ACC112 (cell line): ENCODE data around the gene RASA3.

ENCODE experiments used
- H2AFZ ChIP-seq: fragments of 200-600 bp; sonication (generic); one replicate; pipeline ENCODE4 v1.6.0; 2017; ENCODE audit warnings: antibody characterized with exemption, low read length; ENCODE audit not compliant: unreplicated experiment
- H3K27ac ChIP-seq: fragments of 200-600 bp; sonication (generic); 2 replicates; pipeline ENCODE4 v1.5.1; 2014; ENCODE audit warnings: low read depth, mild to moderate bottlenecking, antibody characterized with exemption, low read length, moderate library complexity
- H3K27me3 ChIP-seq: fragments of 200-600 bp; sonication (generic); 2 replicates; pipeline ENCODE4 v1.6.1; 2014; ENCODE audit warnings: mild to moderate bottlenecking, antibody characterized with exemption, low read length, moderate library complexity, mixed read lengths; ENCODE audit not compliant: insufficient read depth
- H3K36me3 ChIP-seq: fragments of 200-600 bp; sonication (generic); 2 replicates; pipeline ENCODE4 v1.6.1; 2016; ENCODE audit warnings: mild to moderate bottlenecking, antibody characterized with exemption, low read length, moderate library complexity, mixed read lengths; ENCODE audit not compliant: insufficient read depth
- H3K4me1 ChIP-seq: fragments of 200-600 bp; sonication (generic); one replicate; pipeline ENCODE4 v1.6.1; 2016; ENCODE audit warnings: low read length, mixed read lengths; ENCODE audit not compliant: insufficient read depth, unreplicated experiment, control insufficient read depth
- H3K4me3 ChIP-seq: fragments of 200-600 bp; sonication (generic); 2 replicates; pipeline ENCODE4 v1.5.1; 2014; ENCODE audit warnings: mild to moderate bottlenecking, low read depth, low read length
- H3K79me2 ChIP-seq: fragments of 200-600 bp; sonication (generic); one replicate; pipeline ENCODE4 v1.6.0; 2016; ENCODE audit warnings: low read length; ENCODE audit not compliant: control insufficient read depth, unreplicated experiment, insufficient read depth

RASA3 gene

GRCh38 chr13:114069376-114070097 lies 62.9 kb downstream of the RASA3 start:
- Histone ChIP-seq H3K4me1 (peaks cover 41% of the 10 kb centered on the region), H3K79me2 (peaks cover 51% of the 10 kb centered on the region), H3K27me3 (no peaks in the 10 kb centered on the region), H2AFZ (no peak overlapping the region), H3K27ac (peak overlapping the region; percentile 98), H3K4me3 (0 out of 2 replicates have a peak overlapping the region, but pooled peaks have one; percentile 47), H3K36me3 (peaks cover 19% of the 10 kb centered on the region; the same call in 1 of the 2 replicates)

DNA sequence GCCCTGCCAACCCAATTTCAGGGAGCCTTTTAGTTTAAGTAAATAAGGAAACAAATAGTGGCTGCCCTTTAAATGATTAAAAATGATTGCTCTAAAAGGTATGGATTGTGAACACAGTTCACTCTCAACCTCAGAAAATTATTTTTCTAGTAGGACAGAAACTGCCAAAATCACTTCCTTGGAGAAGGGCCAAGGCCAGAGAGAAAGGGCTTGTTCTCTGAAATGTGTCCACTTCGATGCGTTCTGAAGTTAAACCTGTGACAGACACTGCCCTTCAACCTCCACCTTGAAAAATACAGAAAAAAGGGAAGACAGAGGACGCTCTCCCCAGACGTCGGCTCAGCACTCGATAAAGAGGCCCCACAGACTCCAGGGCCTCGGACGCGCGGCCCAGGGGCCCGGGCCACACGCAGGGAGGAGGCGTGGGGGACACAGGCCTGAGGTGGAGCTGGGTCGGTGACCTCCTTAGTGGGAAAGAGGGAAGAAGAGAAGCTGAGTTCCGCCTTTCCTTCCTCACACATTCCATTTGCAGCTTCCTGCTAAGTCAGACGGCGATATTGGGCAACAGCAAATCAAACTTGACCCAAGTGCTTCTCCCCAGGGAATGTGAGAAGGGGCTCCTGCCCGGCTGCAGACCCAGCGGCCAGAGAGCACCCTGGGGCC lies 63.6 kb downstream of the RASA3 start:
- no peak overlapping the region for H2AFZ ChIP-seq
- peak overlapping the region; percentile 47; the same call in 1 of the 2 replicates for H3K4me3 ChIP-seq
- no peaks in the 10 kb centered on the region for H3K27me3 ChIP-seq
- peaks cover 48% of the 10 kb centered on the region for H3K79me2 ChIP-seq
- peaks cover 47% of the 10 kb centered on the region for H3K4me1 ChIP-seq
- peaks cover 19% of the 10 kb centered on the region; the same call in 1 of the 2 replicates for H3K36me3 ChIP-seq
- peak overlapping the region; percentile 98 for H3K27ac ChIP-seq

- H3K27ac ChIP-seq: peak overlapping the region; percentile 98
- peaks cover 53% of the 10 kb centered on the region for H3K4me1 ChIP-seq
- H3K36me3 ChIP-seq: peaks cover 14% of the 10 kb centered on the region; the same call in 1 of the 2 replicates
- no peaks in the 10 kb centered on the region for H3K27me3 ChIP-seq
- peak overlapping the region; percentile 46 for H3K4me3 ChIP-seq
- H2AFZ ChIP-seq: no peak overlapping the region
- H3K79me2 ChIP-seq: peaks cover 49% of the 10 kb centered on the region
Measured at GRCh38 chr13:114067886-114068651, 64.4 kb downstream of the RASA3 start.

DNA sequence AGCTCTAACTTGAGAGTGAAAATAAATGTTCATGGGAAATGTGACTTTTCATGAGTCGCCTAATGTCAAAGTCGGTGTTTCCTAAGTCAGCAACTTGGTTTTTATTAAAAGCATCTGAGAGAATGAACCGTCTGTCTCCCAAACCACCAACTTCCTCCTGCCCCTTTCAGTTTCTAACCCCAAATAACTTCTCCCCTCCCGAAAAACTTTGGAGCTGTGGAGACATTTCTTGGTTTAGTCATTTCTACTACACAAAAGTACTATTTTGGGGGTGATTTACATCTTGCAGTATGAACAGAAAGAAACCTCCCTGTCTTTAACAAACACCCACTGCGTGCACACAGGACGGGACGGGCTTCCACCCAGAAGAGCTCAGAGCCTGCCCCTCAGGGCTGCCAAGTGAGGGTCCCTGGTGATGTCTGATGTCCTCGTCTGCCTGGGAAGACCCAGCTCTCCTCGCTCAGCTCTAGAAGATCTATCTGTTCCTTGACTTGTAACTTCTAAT lies 65.0 kb downstream of the RASA3 start:
- Histone ChIP-seq H3K36me3 (peaks cover 11% of the 10 kb centered on the region; the same call in 1 of the 2 replicates), H3K79me2 (peaks cover 51% of the 10 kb centered on the region), H3K4me1 (peaks cover 59% of the 10 kb centered on the region), H2AFZ (no peak overlapping the region), H3K27me3 (no peaks in the 10 kb centered on the region), H3K4me3 (peak overlapping the region; percentile 46), H3K27ac (peak overlapping the region; percentile 98)

- Histone ChIP-seq H3K4me3 (peak overlapping the region; percentile 46; the same call in 1 of the 2 replicates), H3K27ac (peak overlapping the region; percentile 98), H3K4me1 (peaks cover 60% of the 10 kb centered on the region), H3K36me3 (peaks cover 9% of the 10 kb centered on the region; the same call in 1 of the 2 replicates), H3K27me3 (no peaks in the 10 kb centered on the region), H2AFZ (no peak overlapping the region), H3K79me2 (peaks cover 52% of the 10 kb centered on the region)
Measured at GRCh38 chr13:114066956-114067355, 65.5 kb downstream of the RASA3 start.

DNA sequence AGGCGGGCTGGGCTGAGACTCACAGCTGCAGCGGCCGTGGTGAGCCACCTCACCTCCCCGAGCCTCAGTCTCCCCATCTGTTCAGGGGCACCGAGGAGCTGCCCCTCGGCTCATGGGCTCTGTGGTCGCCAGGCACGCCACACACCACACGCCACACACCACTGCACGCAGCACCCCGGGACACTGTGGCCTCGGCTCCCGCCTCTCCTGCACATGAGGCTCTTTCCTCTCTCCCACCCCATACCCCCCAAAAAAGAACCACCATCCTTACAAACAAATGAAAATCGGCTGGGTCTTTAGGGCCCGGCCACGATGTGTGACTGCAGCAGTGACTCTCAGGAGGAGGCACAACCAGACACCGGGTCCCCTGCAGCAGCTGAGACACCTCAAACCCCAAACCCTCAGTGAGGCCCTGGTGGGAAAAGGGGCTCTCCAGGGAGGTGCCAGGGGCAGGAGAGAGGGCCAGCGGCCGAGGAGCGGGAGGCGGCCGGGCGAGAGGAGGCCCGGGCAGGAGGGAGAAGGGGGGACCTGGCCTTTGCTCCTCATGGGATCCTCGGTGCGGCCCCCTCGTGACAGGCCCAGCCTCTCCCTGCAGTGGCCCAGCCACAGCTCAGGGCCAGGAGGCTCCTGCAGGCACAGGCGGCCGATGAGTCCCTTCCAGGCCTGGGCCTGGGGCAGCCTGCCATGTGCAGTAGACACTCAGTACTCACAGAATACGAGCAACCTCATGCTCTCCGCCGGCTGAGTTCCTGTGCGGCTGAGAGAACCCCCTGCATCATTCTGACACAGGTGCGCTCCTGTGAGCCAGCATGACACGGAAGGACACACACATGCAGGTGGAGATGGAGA lies 66.3 kb downstream of the RASA3 start:
- Histone ChIP-seq H3K79me2 (peaks cover 53% of the 10 kb centered on the region), H3K27ac (peak overlapping the region; percentile 98), H3K4me1 (peaks cover 60% of the 10 kb centered on the region), H3K4me3 (0 out of 2 replicates have a peak overlapping the region, but pooled peaks have one; percentile 72), H3K36me3 (peaks cover 2% of the 10 kb centered on the region; the same call in 1 of the 2 replicates), H2AFZ (no peak overlapping the region), H3K27me3 (no peaks in the 10 kb centered on the region)

DNA sequence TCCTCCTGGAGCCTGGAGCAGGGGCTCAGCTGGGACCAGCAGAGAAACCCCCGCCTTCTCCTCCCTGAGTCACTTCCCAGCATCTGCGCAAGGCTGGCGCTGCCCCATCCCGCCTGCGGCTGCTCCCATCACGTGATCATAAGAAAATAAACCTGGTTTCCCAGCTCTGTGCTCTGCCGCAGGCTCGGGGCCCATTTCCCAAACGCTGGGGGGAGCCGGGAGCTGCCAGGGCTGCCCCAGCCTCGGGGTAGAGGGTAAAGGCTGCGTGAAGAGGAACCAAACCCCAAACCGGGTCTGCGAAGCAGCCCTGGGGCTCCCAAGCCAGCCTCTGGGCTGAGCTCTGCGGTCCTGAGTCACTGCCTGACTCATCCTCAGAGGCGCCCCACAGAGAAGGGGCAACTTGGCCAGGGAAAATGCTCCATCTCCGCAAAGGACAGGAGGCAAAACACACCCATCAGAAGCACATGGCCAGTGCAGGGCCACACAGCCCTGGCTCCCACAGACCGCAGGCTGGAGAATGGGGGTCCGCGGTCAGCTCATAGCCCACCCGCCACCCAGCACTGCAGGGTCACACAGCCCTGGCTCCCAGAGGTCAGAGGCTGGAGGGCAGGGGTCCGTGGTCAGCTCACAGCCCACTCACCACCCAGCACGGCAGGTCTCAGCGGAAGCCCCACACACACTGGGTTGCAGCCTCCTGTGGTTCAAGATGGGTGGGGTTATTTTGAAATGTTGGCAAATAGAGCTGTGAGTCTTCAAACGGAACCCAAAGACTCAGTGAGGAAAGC lies 67.1 kb downstream of the RASA3 start:
- H3K36me3 ChIP-seq: no peaks in the 10 kb centered on the region
- peak overlapping the region; percentile 72 for H3K4me3 ChIP-seq
- H3K79me2 ChIP-seq: peaks cover 61% of the 10 kb centered on the region
- peaks cover 60% of the 10 kb centered on the region for H3K4me1 ChIP-seq
- peak overlapping the region; percentile 98 for H3K27ac ChIP-seq
- no peaks in the 10 kb centered on the region for H3K27me3 ChIP-seq
- no peak overlapping the region for H2AFZ ChIP-seq

- peaks cover 60% of the 10 kb centered on the region for H3K4me1 ChIP-seq
- peak overlapping the region; percentile 98 for H3K27ac ChIP-seq
- no peaks in the 10 kb centered on the region for H3K36me3 ChIP-seq
- H3K4me3 ChIP-seq: peak overlapping the region; percentile 72
- no peak overlapping the region for H2AFZ ChIP-seq
- H3K27me3 ChIP-seq: no peaks in the 10 kb centered on the region
- H3K79me2 ChIP-seq: peaks cover 68% of the 10 kb centered on the region
Measured at GRCh38 chr13:114064450-114065140, 67.8 kb downstream of the RASA3 start.
